ENCODE data around the gene TMEM204. TPM values are rescaled to one million over a fixed set of nuclear protein-coding genes. Genes with fewer than 3 reads are reported as not detected.

The TMEM204 gene
- total RNA-seq, 1 donor from 2014 or later: 1.0 TPM

DNA sequence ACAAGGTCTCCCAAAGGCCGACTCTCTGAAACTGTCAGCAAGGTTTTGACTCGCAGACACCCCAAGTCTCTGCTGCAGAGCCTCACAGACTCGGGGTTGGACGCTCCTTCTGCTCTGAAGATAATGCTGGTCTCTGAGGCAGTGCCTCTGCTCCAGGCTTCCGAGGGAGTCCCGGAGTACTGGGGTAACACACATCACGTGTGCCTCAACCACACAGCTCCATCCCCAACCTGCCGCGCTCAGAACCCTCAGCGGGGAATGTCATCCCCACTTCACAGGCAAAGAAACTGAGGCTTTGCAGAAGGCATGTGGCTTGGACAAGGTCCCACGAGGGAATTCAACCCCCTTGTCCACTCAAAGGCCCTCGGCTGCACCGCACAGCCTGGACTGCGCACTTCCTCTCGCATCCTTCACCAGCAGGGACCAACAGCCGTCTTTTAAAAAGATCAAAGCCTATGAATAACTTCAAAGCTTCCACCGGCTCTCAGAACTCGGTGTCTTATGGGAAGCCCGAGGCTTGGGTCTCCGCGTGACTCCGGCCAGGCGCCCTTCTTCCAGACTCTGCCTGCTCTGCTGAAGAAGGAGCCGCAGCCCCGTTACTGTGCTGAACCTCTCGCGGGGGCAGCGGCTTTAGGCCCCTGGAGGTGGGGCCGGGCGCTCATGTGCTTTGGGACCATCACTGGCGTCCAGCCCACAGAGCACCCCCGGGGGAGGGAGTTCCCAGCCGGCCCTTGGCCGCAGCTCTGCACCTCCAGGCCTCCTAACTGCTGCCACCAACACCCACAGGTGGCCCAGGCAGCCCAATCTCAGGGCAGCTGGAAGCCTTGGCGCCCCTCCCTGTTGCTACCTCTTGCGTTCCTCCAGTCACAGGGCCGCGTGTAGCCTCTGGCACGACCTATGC, 2.2 kb downstream of the TMEM204 start:
- TF ChIP-seq, protein P1, sequence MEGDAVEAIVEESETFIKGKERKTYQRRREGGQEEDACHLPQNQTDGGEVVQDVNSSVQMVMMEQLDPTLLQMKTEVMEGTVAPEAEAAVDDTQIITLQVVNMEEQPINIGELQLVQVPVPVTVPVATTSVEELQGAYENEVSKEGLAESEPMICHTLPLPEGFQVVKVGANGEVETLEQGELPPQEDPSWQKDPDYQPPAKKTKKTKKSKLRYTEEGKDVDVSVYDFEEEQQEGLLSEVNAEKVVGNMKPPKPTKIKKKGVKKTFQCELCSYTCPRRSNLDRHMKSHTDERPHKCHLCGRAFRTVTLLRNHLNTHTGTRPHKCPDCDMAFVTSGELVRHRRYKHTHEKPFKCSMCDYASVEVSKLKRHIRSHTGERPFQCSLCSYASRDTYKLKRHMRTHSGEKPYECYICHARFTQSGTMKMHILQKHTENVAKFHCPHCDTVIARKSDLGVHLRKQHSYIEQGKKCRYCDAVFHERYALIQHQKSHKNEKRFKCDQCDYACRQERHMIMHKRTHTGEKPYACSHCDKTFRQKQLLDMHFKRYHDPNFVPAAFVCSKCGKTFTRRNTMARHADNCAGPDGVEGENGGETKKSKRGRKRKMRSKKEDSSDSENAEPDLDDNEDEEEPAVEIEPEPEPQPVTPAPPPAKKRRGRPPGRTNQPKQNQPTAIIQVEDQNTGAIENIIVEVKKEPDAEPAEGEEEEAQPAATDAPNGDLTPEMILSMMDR (conservative IDR thresholded peaks at IDR 0.05): no peak
- DNase-seq (ENCODE audit: extremely low spot score, unreplicated experiment): no peak
- no peak overlapping the region for H3K4me3 Mint-ChIP-seq
- H3K4me1 Mint-ChIP-seq (ENCODE audit: unreplicated experiment): peaks cover 14% of the 10 kb centered on the region
- no peaks in the 10 kb centered on the region for H3K9me3 Mint-ChIP-seq
- H3K27ac Mint-ChIP-seq: no peak overlapping the region
- no peaks in the 10 kb centered on the region for H3K27me3 Mint-ChIP-seq
- no peaks in the 10 kb centered on the region for H3K36me3 Mint-ChIP-seq

- no peak overlapping the region for H3K4me3 Mint-ChIP-seq
- peaks cover 9% of the 10 kb centered on the region for H3K4me1 Mint-ChIP-seq (ENCODE audit: unreplicated experiment)
- TF ChIP-seq, protein P1 (conservative IDR thresholded peaks at IDR 0.05): no peak
- H3K27ac Mint-ChIP-seq: no peak overlapping the region
- H3K36me3 Mint-ChIP-seq: no peaks in the 10 kb centered on the region
- H3K27me3 Mint-ChIP-seq: no peaks in the 10 kb centered on the region
- no peaks in the 10 kb centered on the region for H3K9me3 Mint-ChIP-seq
- DNase-seq (ENCODE audit: extremely low spot score, unreplicated experiment): no peak
These were observed 3.1 kb downstream of the TMEM204 start for GRCh38 chr16:1536601-1537000.

DNA sequence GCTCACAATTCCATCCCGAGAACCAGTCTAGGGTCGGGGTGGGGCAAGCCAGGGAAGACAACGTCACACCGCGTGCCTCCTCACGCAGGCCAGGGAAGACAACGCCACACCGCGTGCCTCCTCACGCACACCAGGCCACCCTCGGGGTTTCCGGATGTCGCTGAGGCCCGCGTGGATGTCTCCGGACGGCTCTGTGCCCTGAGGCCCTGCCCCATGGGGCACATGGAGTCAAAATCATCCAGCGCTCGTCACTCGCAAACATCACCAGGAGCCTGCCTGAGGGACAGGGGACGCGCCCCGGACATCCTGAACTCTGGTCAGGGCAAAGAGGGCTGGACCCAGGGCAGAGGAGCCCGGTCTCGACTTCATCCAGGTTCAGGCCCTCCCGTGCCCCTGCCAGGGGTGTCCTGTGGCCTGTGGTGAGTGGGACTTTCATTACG, 3.7 kb downstream of the TMEM204 start:
- no peak for DNase-seq (ENCODE audit: extremely low spot score, unreplicated experiment)
- H3K4me1 Mint-ChIP-seq (ENCODE audit: unreplicated experiment): peaks cover 9% of the 10 kb centered on the region
- no peaks in the 10 kb centered on the region for H3K9me3 Mint-ChIP-seq
- H3K27ac Mint-ChIP-seq: no peak overlapping the region
- TF ChIP-seq, protein P1 (conservative IDR thresholded peaks at IDR 0.05): no peak
- H3K4me3 Mint-ChIP-seq: no peak overlapping the region
- no peaks in the 10 kb centered on the region for H3K27me3 Mint-ChIP-seq
- no peaks in the 10 kb centered on the region for H3K36me3 Mint-ChIP-seq

- Mint-ChIP-seq H3K4me1 (ENCODE audit: unreplicated experiment) (peaks cover 9% of the 10 kb centered on the region), H3K4me3 (no peak overlapping the region), H3K27me3 (no peaks in the 10 kb centered on the region), H3K36me3 (no peaks in the 10 kb centered on the region), H3K27ac (no peak overlapping the region), H3K9me3 (no peaks in the 10 kb centered on the region)
- DNase-seq (ENCODE audit: extremely low spot score, unreplicated experiment): no peak
- TF ChIP-seq, protein P1 (conservative IDR thresholded peaks at IDR 0.05): no peak
These were observed 4.4 kb downstream of the TMEM204 start for GRCh38 chr16:1537763-1538289.

GRCh38 chr16:1538804-1539520, 5.5 kb downstream of the TMEM204 start:
- H3K4me3 Mint-ChIP-seq: no peak overlapping the region
- TF ChIP-seq, protein P1 (conservative IDR thresholded peaks at IDR 0.05): no peak
- no peaks in the 10 kb centered on the region for H3K9me3 Mint-ChIP-seq
- H3K27me3 Mint-ChIP-seq: no peaks in the 10 kb centered on the region
- peaks cover 14% of the 10 kb centered on the region for H3K4me1 Mint-ChIP-seq (ENCODE audit: unreplicated experiment)
- no peak for DNase-seq (ENCODE audit: extremely low spot score, unreplicated experiment)
- peaks cover 3% of the 10 kb centered on the region for H3K36me3 Mint-ChIP-seq
- H3K27ac Mint-ChIP-seq: no peak overlapping the region

All from type B pancreatic cell (in vitro differentiated cells).